KOPT-K1 (cell line): ENCODE data around the gene DHRS12.

Experiments
- H3K27ac ChIP-seq: fragments of 200-600 bp; sonication (generic); 2 replicates; pipeline ENCODE4 v1.5.1; 2016; ENCODE audit warnings: antibody characterized with exemption, mild to moderate bottlenecking, low read depth, low read length; ENCODE audit not compliant: poor library complexity, severe bottlenecking
- H3K36me3 ChIP-seq: fragments of 200-600 bp; sonication (generic); 2 replicates; pipeline ENCODE4 v1.5.1; 2017; ENCODE audit warnings: antibody characterized with exemption, mild to moderate bottlenecking, low read length, moderate library complexity; ENCODE audit not compliant: insufficient read depth
- H3K9me3 ChIP-seq: fragments of 200-600 bp; sonication (generic); 2 replicates; pipeline ENCODE4 v1.5.1; 2017; ENCODE audit warnings: antibody characterized with exemption, low read length, mild to moderate bottlenecking; ENCODE audit not compliant: insufficient read depth, poor library complexity, severe bottlenecking

The DHRS12 gene

GRCh38 chr13:51745243-51745642, 58.7 kb downstream of the DHRS12 start:
- Histone ChIP-seq H3K27ac (no peak overlapping the region), H3K36me3 (peaks cover 30% of the 10 kb centered on the region), H3K9me3 (peaks cover 17% of the 10 kb centered on the region)

GRCh38 chr13:51742611-51743010, 61.4 kb downstream of the DHRS12 start:
- Histone ChIP-seq H3K27ac (no peak overlapping the region), H3K9me3 (peaks cover 5% of the 10 kb centered on the region), H3K36me3 (peaks cover 30% of the 10 kb centered on the region)

- H3K9me3 ChIP-seq = no peaks in the 10 kb centered on the region
- H3K36me3 ChIP-seq = peaks cover 29% of the 10 kb centered on the region
- H3K27ac ChIP-seq = no peak overlapping the region
Observed at GRCh38 chr13:51742031-51742430, 61.9 kb downstream of the DHRS12 start.

GRCh38 chr13:51740698-51741097, 63.3 kb downstream of the DHRS12 start:
- Histone ChIP-seq H3K9me3 (no peaks in the 10 kb centered on the region), H3K27ac (no peak overlapping the region), H3K36me3 (peaks cover 24% of the 10 kb centered on the region)

GRCh38 chr13:51739027-51739764, 64.8 kb downstream of the DHRS12 start:
- H3K27ac ChIP-seq = no peak overlapping the region
- peaks cover 24% of the 10 kb centered on the region for H3K36me3 ChIP-seq
- H3K9me3 ChIP-seq = no peaks in the 10 kb centered on the region

GRCh38 chr13:51738226-51738905, 65.6 kb downstream of the DHRS12 start:
- Histone ChIP-seq H3K36me3 (peaks cover 24% of the 10 kb centered on the region), H3K9me3 (no peaks in the 10 kb centered on the region), H3K27ac (no peak overlapping the region)

GRCh38 chr13:51737609-51738008, 66.4 kb downstream of the DHRS12 start:
- no peak overlapping the region for H3K27ac ChIP-seq
- peaks cover 24% of the 10 kb centered on the region for H3K36me3 ChIP-seq
- no peaks in the 10 kb centered on the region for H3K9me3 ChIP-seq

GRCh38 chr13:51734786-51735185, 69.2 kb downstream of the DHRS12 start:
- H3K36me3 ChIP-seq = peaks cover 8% of the 10 kb centered on the region
- H3K9me3 ChIP-seq = no peaks in the 10 kb centered on the region
- H3K27ac ChIP-seq = no peak overlapping the region

- Histone ChIP-seq H3K36me3 (no peaks in the 10 kb centered on the region; the same call in none of the 2 replicates), H3K27ac (no peak overlapping the region)
Observed at GRCh38 chr13:51733374-51734298, 70.3 kb downstream of the DHRS12 start.

GRCh38 chr13:51731759-51732158, 72.2 kb downstream of the DHRS12 start:
- Histone ChIP-seq H3K9me3 (no peaks in the 10 kb centered on the region), H3K36me3 (peaks cover 10% of the 10 kb centered on the region), H3K27ac (no peak overlapping the region)

More at GRCh38 chr13:51733374-51734298, 70.3 kb downstream of the DHRS12 start:
- no peaks in the 10 kb centered on the region for H3K9me3 ChIP-seq

GRCh38 chr13:51730927-51731326, 73.0 kb downstream of the DHRS12 start:
- H3K9me3 ChIP-seq = no peaks in the 10 kb centered on the region
- H3K27ac ChIP-seq = no peak overlapping the region
- H3K36me3 ChIP-seq = peaks cover 10% of the 10 kb centered on the region

- H3K9me3 ChIP-seq = no peaks in the 10 kb centered on the region
- peaks cover 10% of the 10 kb centered on the region for H3K36me3 ChIP-seq
- H3K27ac ChIP-seq = no peak overlapping the region
Observed at GRCh38 chr13:51729866-51730553, 74.0 kb downstream of the DHRS12 start.

- H3K27ac ChIP-seq = no peak overlapping the region
- peaks cover 10% of the 10 kb centered on the region for H3K36me3 ChIP-seq
- no peaks in the 10 kb centered on the region for H3K9me3 ChIP-seq
Observed at GRCh38 chr13:51728972-51729371, 75.0 kb downstream of the DHRS12 start.

GRCh38 chr13:51728275-51728673, 75.7 kb downstream of the DHRS12 start:
- Histone ChIP-seq H3K9me3 (no peaks in the 10 kb centered on the region), H3K27ac (no peak overlapping the region), H3K36me3 (peaks cover 10% of the 10 kb centered on the region)
